ENCODE measurements around the gene FYCO1. TPM values are rescaled to one million over a fixed set of nuclear protein-coding genes. Genes with fewer than 3 reads are reported as not detected.
A peak's percentile ranks its signal among the peaks of the same experiment; 100 is the strongest.

The FYCO1 gene
- total RNA-seq, 1 experiment from 2014 or later = 9.7 TPM

GRCh38 chr3:45943207-45943846, 52.3 kb downstream of the FYCO1 start, which contains the start of gene CXCR6:
TSS of gene CXCR6 (plus strand) at chr3:45943464. CDS start at chr3:45946482, 3,018 bp downstream.
- no peak for DNase-seq (ENCODE audit: low spot score)

GRCh38 chr3:45942051-45942825, 53.4 kb downstream of the FYCO1 start:
- DNase-seq (ENCODE audit: low spot score) = no peak

DNA sequence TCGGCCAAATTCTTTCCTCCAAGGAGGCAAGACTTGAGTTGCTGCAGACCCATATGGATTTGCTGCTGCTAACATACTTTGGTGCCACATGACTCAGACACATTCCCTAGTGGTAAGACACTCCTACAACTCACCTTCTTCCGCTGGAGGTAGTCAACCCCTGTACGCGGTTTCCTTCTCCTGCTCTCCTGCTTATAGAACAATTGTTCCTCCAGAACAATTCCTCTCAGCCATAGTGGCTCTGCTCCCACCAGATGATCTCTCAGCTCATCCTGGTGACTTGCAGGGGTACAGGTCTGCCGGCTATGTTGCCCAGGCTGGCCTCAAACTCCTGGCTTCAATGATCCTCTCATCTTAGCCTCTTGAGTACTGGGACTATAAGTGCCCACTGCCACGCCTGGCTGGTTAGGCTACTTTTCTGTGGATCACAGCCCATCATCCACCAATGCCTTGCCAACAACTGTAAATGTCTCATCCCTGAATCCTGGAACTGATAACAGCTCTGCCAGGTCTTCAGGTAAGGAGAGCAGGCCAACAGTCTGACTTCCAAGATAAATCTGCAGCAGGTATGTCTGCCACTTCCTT, 54.8 kb downstream of the FYCO1 start:
- no peak for DNase-seq (ENCODE audit: low spot score)

DNA sequence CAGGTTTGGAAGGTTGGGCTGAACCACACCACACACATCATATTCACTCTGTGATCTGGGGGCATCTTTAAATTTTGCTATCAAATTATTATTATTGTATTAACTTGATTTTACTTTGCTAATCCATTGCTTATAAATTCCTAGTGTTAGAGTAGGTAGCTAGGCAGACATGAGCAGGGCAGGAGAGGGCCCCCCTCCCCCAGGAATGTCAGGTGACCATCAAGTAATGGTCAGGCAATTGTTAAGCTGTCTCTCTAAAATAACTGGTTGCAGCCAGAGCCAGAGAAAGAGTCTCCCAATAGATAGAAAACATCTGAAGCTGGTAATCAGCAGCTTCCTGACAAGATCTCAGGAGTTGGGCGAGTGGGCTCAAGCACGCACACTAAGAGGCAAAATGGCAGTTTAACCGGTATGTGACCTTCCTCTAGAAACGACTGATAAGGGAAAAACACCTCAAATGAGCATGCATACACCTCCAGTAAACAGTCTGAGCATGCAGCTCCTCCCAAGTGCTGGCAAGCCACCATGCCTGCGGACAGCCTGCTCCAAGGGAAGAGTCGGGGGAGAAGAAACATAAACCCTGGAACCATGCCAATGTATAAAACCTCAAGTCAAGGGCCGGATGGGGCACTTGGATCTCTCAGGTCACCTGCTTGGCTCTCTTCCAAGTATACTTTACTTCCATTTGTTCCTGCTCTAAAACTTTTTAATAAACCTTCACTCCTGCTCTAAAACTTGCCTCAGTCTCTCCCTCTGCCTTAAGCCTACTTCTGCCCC, 55.4 kb downstream of the FYCO1 start:
- no peak for DNase-seq (ENCODE audit: low spot score)

DNA sequence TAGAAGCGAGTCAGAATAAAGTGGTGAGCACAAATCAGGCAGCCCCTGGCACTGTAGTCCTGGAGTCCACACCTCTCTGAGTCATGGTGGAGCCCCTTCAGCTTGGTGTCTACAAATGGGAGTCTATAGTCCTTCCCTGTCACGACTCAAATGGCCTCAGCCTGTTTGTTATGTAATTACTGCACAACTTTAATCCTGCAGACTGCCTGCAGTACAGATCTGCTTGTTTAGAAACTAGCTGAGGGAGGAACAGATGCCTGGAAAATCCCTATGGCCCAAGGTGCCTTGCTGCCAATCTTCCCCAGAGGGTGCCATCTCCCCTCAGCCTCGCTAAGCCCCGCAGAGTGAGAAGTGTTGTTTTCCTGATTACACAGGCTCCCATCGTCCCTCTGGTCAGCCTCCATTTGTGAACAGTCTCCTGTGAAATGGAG, 56.3 kb downstream of the FYCO1 start:
- DNase-seq (ENCODE audit: low spot score) = no peak

DNA sequence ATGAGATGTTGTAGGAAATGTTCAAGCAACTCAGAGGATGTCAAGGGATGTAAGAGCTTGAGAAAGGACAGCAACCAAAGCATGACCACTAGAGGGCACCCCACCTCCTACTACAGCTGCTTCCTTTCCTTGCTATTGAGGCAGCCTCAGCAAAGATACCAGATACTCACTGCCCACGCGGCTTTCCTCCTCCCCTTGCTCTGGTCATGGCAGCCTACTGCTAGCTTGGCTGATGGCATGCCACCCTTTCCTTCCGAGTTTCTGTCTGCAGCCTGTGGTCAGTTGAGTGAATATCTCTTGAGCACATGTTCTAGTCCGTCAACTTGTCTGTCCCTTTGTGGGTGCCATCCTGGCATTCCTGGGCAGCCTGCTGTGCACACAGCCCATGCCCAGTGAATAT, 56.8 kb downstream of the FYCO1 start:
- DNase-seq (ENCODE audit: low spot score) = peak; percentile 84

GRCh38 chr3:45938043-45938435, 57.6 kb downstream of the FYCO1 start:
- DNase-seq (ENCODE audit: low spot score) = no peak

- no peak for DNase-seq (ENCODE audit: low spot score)
These were observed 58.2 kb downstream of the FYCO1 start for GRCh38 chr3:45937206-45938042.

DNA sequence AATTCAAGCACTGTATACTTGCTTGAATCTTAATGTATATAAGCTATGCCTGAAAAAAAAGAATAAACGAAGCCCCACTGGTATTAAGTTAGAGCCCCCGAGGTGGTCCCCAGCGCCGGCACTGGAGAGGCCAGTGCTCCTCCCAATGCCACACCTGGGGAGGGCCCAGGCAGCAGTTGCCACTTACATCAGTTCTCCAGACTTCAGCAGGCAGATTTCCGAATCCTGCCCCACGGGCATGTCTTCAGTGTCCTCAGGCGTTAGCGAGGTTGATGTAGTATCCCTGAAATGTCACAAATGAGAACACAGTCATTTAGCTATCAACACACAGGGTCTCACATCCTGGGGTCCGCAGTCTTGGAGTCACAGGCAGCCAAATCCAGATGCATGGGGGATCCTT, 59.4 kb downstream of the FYCO1 start:
- DNase-seq (ENCODE audit: low spot score) = no peak

GRCh38 chr3:45933591-45933990, 62.0 kb downstream of the FYCO1 start:
- DNase-seq (ENCODE audit: low spot score) = no peak

- no peak for DNase-seq (ENCODE audit: low spot score)
These were observed 63.5 kb downstream of the FYCO1 start for GRCh38 chr3:45932112-45932511.

DNA sequence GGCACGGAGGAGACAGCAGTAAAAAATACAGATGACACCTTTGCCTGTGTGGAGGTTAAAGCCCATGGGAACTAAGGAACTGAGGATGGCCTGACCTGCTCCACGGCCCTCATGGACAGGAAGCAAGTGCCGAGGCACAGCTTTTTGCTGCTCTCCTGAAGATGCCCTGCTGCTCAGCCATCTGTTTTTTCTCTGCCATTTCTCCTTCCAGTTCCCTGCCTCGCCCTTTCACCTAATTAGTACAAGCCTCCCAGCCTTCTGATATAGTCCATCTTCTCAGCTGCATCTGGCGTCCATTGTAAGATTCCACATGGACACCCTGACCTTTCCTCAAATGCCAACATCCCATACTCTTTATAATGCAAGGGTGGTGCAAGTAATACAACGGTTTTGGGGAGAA, 64.1 kb downstream of the FYCO1 start:
- no peak for DNase-seq (ENCODE audit: low spot score)

GRCh38 chr3:45929042-45929679, 66.5 kb downstream of the FYCO1 start:
- DNase-seq (ENCODE audit: low spot score) = peak; percentile 42

- no peak for DNase-seq (ENCODE audit: low spot score)
These were observed 67.7 kb downstream of the FYCO1 start for GRCh38 chr3:45927881-45928280.

- DNase-seq (ENCODE audit: low spot score) = no peak
These were observed 71.9 kb downstream of the FYCO1 start for GRCh38 chr3:45923755-45924154.

- no peak for DNase-seq (ENCODE audit: low spot score)
These were observed 72.6 kb downstream of the FYCO1 start for GRCh38 chr3:45922950-45923590.

DNA sequence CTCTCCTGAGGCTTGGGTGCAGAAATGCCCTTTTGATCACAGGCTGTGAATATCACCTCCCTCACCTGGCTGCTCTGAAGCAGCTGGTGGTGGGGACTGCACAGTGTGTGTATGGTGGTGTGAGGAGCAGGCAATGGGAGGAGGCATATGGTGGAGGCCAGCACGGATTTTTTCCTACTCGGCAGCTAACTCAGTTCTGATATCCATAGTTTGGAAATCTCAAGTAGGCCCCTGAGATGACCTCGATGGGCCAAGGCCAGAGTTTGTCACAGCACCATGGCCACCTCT, 73.6 kb downstream of the FYCO1 start:
- DNase-seq (ENCODE audit: low spot score) = no peak

DNA sequence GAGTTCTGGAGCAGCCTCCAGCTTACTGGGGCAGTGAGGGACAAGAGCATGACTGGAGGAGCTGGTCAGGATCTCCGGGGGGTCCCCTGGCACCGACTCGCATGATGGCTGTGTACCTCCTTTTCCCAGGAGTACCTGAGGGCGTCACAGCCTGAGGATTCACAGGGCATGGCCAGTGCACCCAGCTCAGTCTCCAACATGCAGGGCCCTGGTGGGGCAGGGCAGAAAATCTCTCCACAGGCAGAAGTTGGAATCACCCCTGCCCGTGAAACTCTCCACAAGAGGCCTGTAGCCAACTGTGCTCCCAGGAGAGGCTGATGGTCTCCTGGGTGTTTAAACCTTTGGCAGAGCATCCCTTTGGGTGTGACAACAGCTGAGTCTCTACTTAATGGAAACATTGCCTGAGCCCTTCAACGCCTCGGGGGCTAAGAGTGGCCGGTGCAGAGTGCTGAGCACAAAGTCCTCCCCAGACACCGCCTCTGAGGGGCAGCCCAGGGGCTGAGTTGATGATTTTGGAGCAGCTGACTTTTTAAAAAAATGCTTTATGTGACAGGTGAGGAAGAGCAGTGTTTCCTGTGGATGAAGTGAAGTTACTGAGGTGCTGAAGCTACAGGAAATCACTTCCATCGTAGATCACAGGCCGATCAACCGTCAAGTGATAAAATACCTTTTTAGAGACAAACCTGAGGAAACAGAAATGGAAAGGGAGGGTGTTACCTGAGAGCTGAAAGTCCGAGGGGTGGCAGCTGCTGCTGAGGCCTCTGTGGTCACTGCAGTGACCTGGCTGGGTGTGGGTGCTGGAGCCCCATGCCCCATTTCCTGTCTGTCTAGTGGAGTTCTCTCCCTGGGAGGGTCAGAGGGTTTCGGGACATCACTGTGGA, 74.2 kb downstream of the FYCO1 start:
- DNase-seq (ENCODE audit: low spot score) = no peak
